Vagina (tissue), 2 donors: ENCODE measurements around the gene CLDN16.

ENCODE experiments used
- CTCF ChIP-seq, 3 experiments: fragments of 450-650 bp in 2 of 3; fragments of 200-600 bp in 1 of 3; sonication (generic) in 1 of 3; IDR thresholded peaks; one replicate each; pipeline ENCODE4 v1.5.1; 2017 to 2019; ENCODE audit warnings: antibody characterized with exemption in 3 of 3, mild to moderate bottlenecking in 2 of 3, moderate library complexity in 2 of 3
- POLR2A ChIP-seq, 2 donors: fragments of 450-650 bp; IDR thresholded peaks; one replicate each; pipeline ENCODE4 v1.6.1; 2017; ENCODE audit warnings: antibody characterized with exemption in 2 of 2, mild to moderate bottlenecking in 2 of 2, moderate library complexity in 2 of 2

- TF ChIP-seq CTCF (IDR thresholded peaks at IDR 0.05) (no peak), POLR2A (IDR thresholded peaks at IDR 0.05) (no peak)
These were observed 26.2 kb upstream of the CLDN16 start for GRCh38 chr3:190361791-190362190.
